T-helper 22 cell (primary cell): ENCODE results near the gene SEPTIN10.
"Not testable (repeated sequence)": the region's sequence is repeated elsewhere in the genome, so short reads cannot be mapped to it uniquely, and the experiment has no call there.

Experiments used
- DNase-seq: peaks from one replicate; pipeline ENCODE4 v3.0.0-alpha.2; 2020; ENCODE audit warnings: low read depth

The SEPTIN10 gene

GRCh38 chr2:109601783-109602182, 12.0 kb downstream of the SEPTIN10 start:
- no peak for DNase-seq

GRCh38 chr2:109597283-109597682, 16.5 kb downstream of the SEPTIN10 start:
- no peak for DNase-seq

GRCh38 chr2:109595644-109596043, 18.1 kb downstream of the SEPTIN10 start:
- DNase-seq: no peak

- no peak for DNase-seq
Observed at GRCh38 chr2:109594246-109594885, 19.4 kb downstream of the SEPTIN10 start.

GRCh38 chr2:109592905-109593304, 20.9 kb downstream of the SEPTIN10 start:
- no peak for DNase-seq

GRCh38 chr2:109591206-109591605, 22.6 kb downstream of the SEPTIN10 start:
- no peak for DNase-seq

- DNase-seq: no peak
Observed at GRCh38 chr2:109586687-109587086, 27.1 kb downstream of the SEPTIN10 start.

- no peak for DNase-seq
Observed at GRCh38 chr2:109582928-109583895, 30.6 kb downstream of the SEPTIN10 start.

- DNase-seq: not testable (repeated sequence)
Observed at GRCh38 chr2:109577630-109578029, 36.1 kb downstream of the SEPTIN10 start.

GRCh38 chr2:109575373-109575772, 38.4 kb downstream of the SEPTIN10 start:
- DNase-seq: no peak

- DNase-seq: no peak
Observed at GRCh38 chr2:109563980-109564550, 49.7 kb downstream of the SEPTIN10 start.

- DNase-seq: no peak
Observed at GRCh38 chr2:109563288-109563687, 50.5 kb downstream of the SEPTIN10 start.

GRCh38 chr2:109562421-109562820, 51.3 kb downstream of the SEPTIN10 start:
- no peak for DNase-seq

GRCh38 chr2:109560265-109560664, 53.5 kb downstream of the SEPTIN10 start:
- no peak for DNase-seq

- DNase-seq: no peak
Observed at GRCh38 chr2:109558076-109558882, 55.5 kb downstream of the SEPTIN10 start.

- DNase-seq: no peak
Observed at GRCh38 chr2:109557309-109557708, 56.5 kb downstream of the SEPTIN10 start.

- no peak for DNase-seq
Observed at GRCh38 chr2:109555346-109555900, 58.3 kb downstream of the SEPTIN10 start.

GRCh38 chr2:109554758-109555157, 59.0 kb downstream of the SEPTIN10 start:
- DNase-seq: no peak

GRCh38 chr2:109549016-109549590, 64.7 kb downstream of the SEPTIN10 start:
- no peak for DNase-seq

- no peak for DNase-seq
Observed at GRCh38 chr2:109547280-109547679, 66.5 kb downstream of the SEPTIN10 start.
